OCI-LY3 (cell line): ENCODE measurements around the gene TNFRSF6B.

Source experiments
- H2AFZ ChIP-seq: fragments of 200-600, 300-600 bp; shearing (Covaris generic); 2 replicates; pipeline ENCODE4 v1.6.0; 2014; ENCODE audit warnings: antibody characterized with exemption, low read depth, low read length
- H3K27ac ChIP-seq: fragments of 200-600, 300-600 bp; sonication (generic); 2 replicates; pipeline ENCODE4 v1.5.1; 2014; ENCODE audit warnings: mild to moderate bottlenecking, low read length, moderate library complexity, mixed read lengths
- H3K27me3 ChIP-seq: fragments of 200-600, 300-600 bp; sonication (generic); 2 replicates; pipeline ENCODE4 v1.6.1; 2014; ENCODE audit warnings: low read depth, low read length, mixed read lengths
- H3K36me3 ChIP-seq: fragments of 200-600, 300-600 bp; sonication (generic); replicated peaks from 2 replicates; pipeline ENCODE3; 2014; ENCODE audit warnings: low read depth, low read length, mixed read lengths
- H3K4me1 ChIP-seq: fragments of 300-600, 200-600 bp; sonication (generic); 2 replicates; pipeline ENCODE4 v1.6.1; 2014; ENCODE audit warnings: low read length, mixed read lengths
- H3K4me2 ChIP-seq: fragments of 200-600, 300-600 bp; sonication (generic); 2 replicates; pipeline ENCODE4 v1.6.1; 2014; ENCODE audit warnings: low read length, mixed read lengths
- H3K4me3 ChIP-seq: fragments of 300-600, 200-600 bp; sonication (generic); 2 replicates; pipeline ENCODE4 v1.5.1; 2014; ENCODE audit warnings: antibody characterized with exemption, mild to moderate bottlenecking, low read length, moderate library complexity
- H3K79me2 ChIP-seq: fragments of 300-600, 200-600 bp; shearing (Covaris generic); 2 replicates; pipeline ENCODE4 v1.6.1; 2014; ENCODE audit warnings: mild to moderate bottlenecking, low read length, mixed read lengths
- H3K9ac ChIP-seq: fragments of 300-600, 200-600 bp; shearing (Covaris generic); 2 replicates; pipeline ENCODE4 v1.6.0; 2014; ENCODE audit warnings: mild to moderate bottlenecking, low read length, moderate library complexity
- H3K9me3 ChIP-seq: fragments of 200-600, 300-600 bp; shearing (Covaris generic); 2 replicates; pipeline ENCODE4 v1.6.1; 2014; ENCODE audit warnings: low read length, mixed read lengths; ENCODE audit not compliant: insufficient read depth
- H4K20me1 ChIP-seq: fragments of 200-600, 300-600 bp; sonication (generic); 2 replicates; pipeline ENCODE4 v1.6.1; 2016; ENCODE audit warnings: low read length, mixed read lengths; ENCODE audit not compliant: insufficient read depth
- CTCF ChIP-seq: fragments of 200-600, 300-600 bp; sonication (generic); IDR thresholded peaks from 2 replicates; pipeline ENCODE4 v1.5.1; 2014; ENCODE audit warnings: antibody characterized with exemption, low read length, low read depth
- EZH2phosphoT487 ChIP-seq: fragments of 200-600 bp; shearing (Covaris generic); IDR thresholded peaks from 2 replicates; pipeline ENCODE4 v1.6.1; 2018; ENCODE audit warnings: antibody characterized with exemption, mixed run types, low read depth

The TNFRSF6B gene

GRCh38 chr20:63700199-63701050, 4.0 kb downstream of the TNFRSF6B start:
- Histone ChIP-seq H2AFZ (no peak overlapping the region), H3K79me2 (peaks cover under 1% of the 10 kb centered on the region; the same call in 1 of the 2 replicates), H3K27ac (no peak overlapping the region), H3K4me2 (no peak overlapping the region), H3K4me3 (no peak overlapping the region), H3K36me3 (peaks cover 7% of the 10 kb centered on the region), H3K27me3 (no peaks in the 10 kb centered on the region), H3K4me1 (peaks cover 26% of the 10 kb centered on the region), H3K9me3 (no peaks in the 10 kb centered on the region), H3K9ac (no peak overlapping the region), H4K20me1 (no peaks in the 10 kb centered on the region)
- TF ChIP-seq CTCF (no peak), EZH2phosphoT487 (no peak)

GRCh38 chr20:63701051-63701328, 4.5 kb downstream of the TNFRSF6B start:
- H2AFZ ChIP-seq = no peak overlapping the region
- no peaks in the 10 kb centered on the region for H3K9me3 ChIP-seq
- peaks cover 26% of the 10 kb centered on the region for H3K4me1 ChIP-seq
- H3K4me2 ChIP-seq = no peak overlapping the region
- H3K79me2 ChIP-seq = peaks cover 6% of the 10 kb centered on the region
- H3K27me3 ChIP-seq = no peaks in the 10 kb centered on the region
- no peak overlapping the region for H3K27ac ChIP-seq
- peaks cover 13% of the 10 kb centered on the region for H3K36me3 ChIP-seq
- H3K9ac ChIP-seq = no peak overlapping the region
- TF ChIP-seq EZH2phosphoT487 (no peak), CTCF (no peak)
- H4K20me1 ChIP-seq = no peaks in the 10 kb centered on the region
- no peak overlapping the region for H3K4me3 ChIP-seq

GRCh38 chr20:63701329-63702035, 5.0 kb downstream of the TNFRSF6B start:
- Histone ChIP-seq H3K4me1 (peaks cover 30% of the 10 kb centered on the region), H3K9ac (no peak overlapping the region), H3K4me3 (no peak overlapping the region), H3K27me3 (no peaks in the 10 kb centered on the region), H3K79me2 (peaks cover 11% of the 10 kb centered on the region), H4K20me1 (0 out of 2 replicates have a peak, but pooled peaks cover 3% of the 10 kb centered on the region), H3K27ac (no peak overlapping the region), H3K9me3 (no peaks in the 10 kb centered on the region), H3K4me2 (no peak overlapping the region), H3K36me3 (peaks cover 18% of the 10 kb centered on the region), H2AFZ (no peak overlapping the region)
- TF ChIP-seq EZH2phosphoT487 (no peak), CTCF (no peak)

GRCh38 chr20:63702036-63702665, 5.7 kb downstream of the TNFRSF6B start:
- H3K27ac ChIP-seq = no peak overlapping the region
- H3K9ac ChIP-seq = no peak overlapping the region
- no peak overlapping the region for H2AFZ ChIP-seq
- peaks cover 18% of the 10 kb centered on the region for H3K79me2 ChIP-seq
- no peak for TF ChIP-seq EZH2phosphoT487
- TF ChIP-seq CTCF = no peak
- H3K4me3 ChIP-seq = no peak overlapping the region
- no peaks in the 10 kb centered on the region for H3K27me3 ChIP-seq
- peaks cover 32% of the 10 kb centered on the region for H3K4me1 ChIP-seq
- 0 out of 2 replicates have a peak, but pooled peaks cover 4% of the 10 kb centered on the region for H4K20me1 ChIP-seq
- H3K9me3 ChIP-seq = no peaks in the 10 kb centered on the region
- peaks cover 19% of the 10 kb centered on the region for H3K36me3 ChIP-seq
- H3K4me2 ChIP-seq = no peak overlapping the region
